ENCODE results near the gene OGFRL1.

- TF ChIP-seq TP53 (CRISPR knock-in tag; IDR thresholded peaks at IDR 0.05), result no peak
- no peak for TF ChIP-seq CREM (CRISPR knock-in tag; IDR thresholded peaks at IDR 0.05)
These were observed 57.1 kb downstream of the OGFRL1 start for GRCh38 chr6:71345476-71346333.

Data from WTC11 (cell line).